HG03139 (cell line): ENCODE data around the gene FBXW12.

Source experiments
- ATAC-seq: cut with Tn5 transposase; IDR thresholded peaks from one replicate; pipeline ENCODE4 v1.9.1; 2021; ENCODE audit not compliant: unreplicated experiment

Gene FBXW12

GRCh38 chr3:48433472-48434118 lies 61.6 kb downstream of the FBXW12 start:
- ATAC-seq, result no peak

- ATAC-seq, result no peak
Measured at GRCh38 chr3:48434591-48435222, 62.7 kb downstream of the FBXW12 start.

- no peak for ATAC-seq
Measured at GRCh38 chr3:48435223-48435595, 63.2 kb downstream of the FBXW12 start.

- ATAC-seq, result no peak
Measured at GRCh38 chr3:48435774-48436476, 63.9 kb downstream of the FBXW12 start.

- no peak for ATAC-seq
Measured at GRCh38 chr3:48436477-48436787, 64.4 kb downstream of the FBXW12 start.

GRCh38 chr3:48436855-48437254 lies 64.8 kb downstream of the FBXW12 start:
- ATAC-seq, result no peak

GRCh38 chr3:48437812-48438211 lies 65.8 kb downstream of the FBXW12 start:
- no peak for ATAC-seq

- peak; percentile 87 for ATAC-seq
Measured at GRCh38 chr3:48439820-48440589, 68.0 kb downstream of the FBXW12 start, which contains the start of the genes CCDC51 and TMA7. TSS of gene CCDC51 (minus strand) at chr3:48440119. CDS start at chr3:48435128, 4,991 bp downstream. TSS of gene TMA7 (plus strand) at chr3:48440257. CDS start at chr3:48440297, 40 bp downstream.

- ATAC-seq, result no peak
Measured at GRCh38 chr3:48440590-48440958, 68.6 kb downstream of the FBXW12 start.

- ATAC-seq, result no peak
Measured at GRCh38 chr3:48441940-48442339, 69.9 kb downstream of the FBXW12 start.
